ENCODE data around the gene KBTBD3.

The KBTBD3 gene, protein sequence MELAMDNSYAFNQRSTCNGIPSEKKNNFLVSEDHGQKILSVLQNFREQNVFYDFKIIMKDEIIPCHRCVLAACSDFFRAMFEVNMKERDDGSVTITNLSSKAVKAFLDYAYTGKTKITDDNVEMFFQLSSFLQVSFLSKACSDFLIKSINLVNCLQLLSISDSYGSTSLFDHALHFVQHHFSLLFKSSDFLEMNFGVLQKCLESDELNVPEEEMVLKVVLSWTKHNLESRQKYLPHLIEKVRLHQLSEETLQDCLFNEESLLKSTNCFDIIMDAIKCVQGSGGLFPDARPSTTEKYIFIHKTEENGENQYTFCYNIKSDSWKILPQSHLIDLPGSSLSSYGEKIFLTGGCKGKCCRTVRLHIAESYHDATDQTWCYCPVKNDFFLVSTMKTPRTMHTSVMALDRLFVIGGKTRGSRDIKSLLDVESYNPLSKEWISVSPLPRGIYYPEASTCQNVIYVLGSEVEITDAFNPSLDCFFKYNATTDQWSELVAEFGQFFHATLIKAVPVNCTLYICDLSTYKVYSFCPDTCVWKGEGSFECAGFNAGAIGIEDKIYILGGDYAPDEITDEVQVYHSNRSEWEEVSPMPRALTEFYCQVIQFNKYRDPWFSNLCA

DNA sequence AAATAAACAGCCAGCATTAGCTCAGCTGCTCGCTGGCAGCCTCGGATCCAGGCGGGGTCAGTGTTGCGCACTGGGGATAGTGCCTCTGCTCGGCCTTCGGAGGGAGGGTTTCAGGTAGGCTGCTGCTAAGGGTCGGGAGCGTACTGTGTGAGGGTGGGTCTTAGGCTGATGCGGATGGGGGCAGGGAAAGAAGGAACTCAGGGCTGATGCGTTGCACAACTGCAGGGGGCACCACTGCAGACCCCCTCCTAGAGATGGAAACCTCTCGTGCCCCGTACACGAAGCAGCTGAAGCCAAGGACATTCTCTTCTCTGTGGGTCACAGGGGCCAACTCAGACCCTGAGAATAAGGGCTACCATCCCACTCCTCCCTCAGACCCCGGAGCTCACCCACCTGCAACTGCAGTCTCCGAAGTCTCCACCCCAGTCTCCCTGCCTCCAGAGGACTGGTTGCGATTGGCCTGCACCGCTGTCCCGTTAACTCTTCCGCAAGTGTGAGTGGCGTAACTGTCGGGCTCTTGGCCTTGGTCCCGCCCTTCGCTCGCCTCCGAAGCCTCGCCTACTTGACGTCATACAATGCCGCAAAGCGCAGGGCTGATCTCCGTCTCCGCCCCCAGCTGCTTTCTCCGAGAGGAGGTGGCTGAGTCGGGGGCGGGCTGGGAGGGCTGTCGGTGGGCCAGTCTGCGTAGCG is at the start of gene KBTBD3:
Gene KBTBD3 (minus strand): TSS at position 429 of the 690 bp plus-strand sequence. CDS start 18,250 bp downstream, outside the sequence.
- DNase-seq (ENCODE audit: low read depth, low spot score): peak; percentile 95

DNA sequence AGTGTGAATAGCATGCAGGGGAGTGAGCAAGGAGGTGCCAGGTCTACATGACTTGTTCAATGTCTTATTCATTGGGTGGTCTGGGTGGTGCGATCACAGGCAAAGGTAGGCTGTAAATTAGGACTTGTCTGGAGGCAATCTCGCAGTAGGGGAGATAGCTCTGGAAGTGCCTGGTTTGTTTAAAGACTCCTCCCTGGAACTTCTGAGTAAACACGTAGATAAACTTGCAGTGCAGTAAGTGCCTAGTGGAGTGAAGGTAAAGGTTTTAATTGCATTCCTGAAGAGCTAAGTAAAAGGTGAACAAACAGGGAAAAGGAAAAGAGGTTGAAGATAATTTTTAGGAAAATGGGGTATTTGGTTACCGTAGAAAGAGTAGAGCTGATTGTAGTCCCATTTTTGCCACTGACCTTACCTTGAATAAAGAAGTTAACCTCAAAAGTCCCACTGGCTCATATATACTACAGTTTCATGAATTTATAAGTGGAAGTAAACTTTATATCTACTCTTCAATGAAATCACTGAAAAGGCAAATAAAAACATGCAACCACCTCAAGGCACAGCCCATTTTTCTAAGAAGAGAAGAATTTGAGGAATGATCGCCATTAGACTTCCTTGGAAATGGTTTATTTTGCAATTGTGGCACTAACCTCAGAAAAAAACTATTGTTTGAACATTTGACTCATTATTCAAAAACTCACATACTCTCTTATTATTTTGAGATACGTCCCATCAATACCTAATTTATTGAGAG is 44.6 kb upstream of the KBTBD3 start:
- no peak for DNase-seq (ENCODE audit: low read depth, low spot score)

DNA sequence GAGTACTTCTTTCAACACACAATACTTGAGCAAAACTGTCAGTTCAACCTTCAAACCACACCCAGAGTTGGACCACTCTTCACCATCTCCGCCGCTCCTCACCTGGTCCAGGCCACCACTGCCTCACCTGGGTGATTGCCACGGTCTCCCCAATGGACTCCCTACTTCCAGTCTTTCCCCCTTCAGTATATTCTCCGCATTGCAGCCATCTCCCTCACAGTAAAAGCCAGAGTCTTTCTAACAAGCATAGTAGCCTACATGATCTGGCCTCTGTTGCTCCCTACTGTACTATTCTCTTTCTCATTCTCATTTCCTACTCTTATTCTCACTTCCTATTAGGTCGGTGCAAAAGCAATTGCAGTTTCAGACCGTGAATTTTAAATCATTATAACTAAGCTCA is 28.8 kb upstream of the KBTBD3 start:
- no peak for DNase-seq (ENCODE audit: low read depth, low spot score)

DNA sequence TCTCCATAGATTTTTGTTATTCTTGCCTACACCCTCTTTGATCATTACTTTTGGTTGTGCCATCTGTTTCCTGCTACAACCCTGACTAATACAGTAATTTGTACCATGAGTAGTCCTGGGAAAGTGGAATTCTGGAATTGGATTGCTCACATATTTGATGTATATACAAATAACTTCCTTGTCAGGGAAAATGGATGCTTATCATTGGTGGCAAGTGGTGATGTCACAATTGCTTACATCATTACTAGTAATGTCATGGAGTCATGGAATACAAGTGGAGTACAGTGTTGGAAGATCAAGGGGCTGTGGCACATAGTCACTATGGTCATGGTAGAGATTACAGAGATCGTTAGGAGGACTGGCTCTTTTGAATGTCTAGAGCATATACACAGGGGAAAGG is 24.7 kb upstream of the KBTBD3 start:
- no peak for DNase-seq (ENCODE audit: low read depth, low spot score)

DNA sequence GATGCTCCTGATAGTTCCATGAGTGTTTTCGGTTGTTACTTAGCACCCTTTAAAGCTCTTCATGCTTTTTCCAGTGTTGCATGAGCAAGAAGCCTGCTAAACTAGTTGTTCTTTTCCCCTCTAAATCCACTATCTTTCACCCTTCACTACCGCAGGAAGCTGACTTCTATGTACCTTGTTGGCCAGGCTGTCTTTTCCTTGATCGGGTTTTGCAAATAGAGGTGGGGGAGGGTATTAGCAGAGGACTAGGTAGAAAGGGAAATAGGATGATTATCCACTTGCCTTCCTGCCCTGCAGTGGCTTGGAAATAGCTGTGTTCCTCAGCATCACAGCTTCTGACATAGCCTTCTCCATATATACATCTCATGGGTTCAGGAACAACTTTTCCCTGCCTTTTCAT is 24.2 kb upstream of the KBTBD3 start:
- no peak for DNase-seq (ENCODE audit: low read depth, low spot score)

DNA sequence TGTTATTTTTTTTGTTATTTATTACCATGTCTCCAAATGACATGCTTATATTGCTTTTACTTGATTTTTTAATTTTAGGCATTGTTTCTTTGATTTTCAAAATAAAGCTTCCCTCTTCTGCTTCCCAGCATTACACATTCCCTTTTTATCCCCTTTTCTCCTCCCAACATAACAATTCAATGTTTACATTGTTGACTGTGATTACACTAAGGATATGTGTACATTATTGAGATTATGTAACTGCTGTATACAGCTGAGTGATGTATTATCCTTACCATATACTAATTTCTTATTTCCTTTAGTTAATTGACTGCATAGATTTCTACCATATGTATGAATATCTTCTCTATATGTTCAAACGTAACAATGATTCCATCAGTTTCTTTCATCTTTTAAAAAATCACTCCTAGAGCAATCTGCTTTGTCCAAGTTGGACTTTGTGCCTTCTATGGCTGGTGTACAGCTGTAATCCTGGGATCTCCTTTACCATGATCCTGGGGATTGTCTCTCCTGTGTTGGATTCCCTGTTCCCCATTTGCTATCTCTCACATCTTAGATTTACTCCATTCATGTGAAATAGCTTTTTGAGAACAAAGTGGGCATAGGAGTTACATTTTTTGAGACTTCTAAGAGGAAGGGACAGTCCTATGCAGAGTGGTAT is 21.9 kb upstream of the KBTBD3 start:
- DNase-seq (ENCODE audit: low read depth, low spot score): no peak

DNA sequence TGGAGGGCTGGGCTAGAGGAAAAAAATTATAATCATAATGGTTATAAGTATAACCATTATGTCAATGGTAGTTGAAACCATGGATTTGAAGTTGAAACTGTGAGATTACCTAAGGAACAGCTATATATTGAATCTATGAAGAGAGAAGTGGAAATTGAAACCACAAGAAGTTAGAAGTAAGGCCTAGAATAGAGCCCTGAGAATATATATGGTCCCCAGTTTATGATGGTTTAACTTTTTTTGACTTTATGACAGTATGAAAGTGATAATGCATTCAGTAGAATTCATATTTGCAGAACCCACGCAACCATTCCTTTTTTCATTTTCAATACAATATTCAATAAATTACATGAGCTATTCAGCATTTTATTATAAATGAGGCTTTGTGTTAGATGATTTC is 15.3 kb upstream of the KBTBD3 start:
- no peak for DNase-seq (ENCODE audit: low read depth, low spot score)

DNA sequence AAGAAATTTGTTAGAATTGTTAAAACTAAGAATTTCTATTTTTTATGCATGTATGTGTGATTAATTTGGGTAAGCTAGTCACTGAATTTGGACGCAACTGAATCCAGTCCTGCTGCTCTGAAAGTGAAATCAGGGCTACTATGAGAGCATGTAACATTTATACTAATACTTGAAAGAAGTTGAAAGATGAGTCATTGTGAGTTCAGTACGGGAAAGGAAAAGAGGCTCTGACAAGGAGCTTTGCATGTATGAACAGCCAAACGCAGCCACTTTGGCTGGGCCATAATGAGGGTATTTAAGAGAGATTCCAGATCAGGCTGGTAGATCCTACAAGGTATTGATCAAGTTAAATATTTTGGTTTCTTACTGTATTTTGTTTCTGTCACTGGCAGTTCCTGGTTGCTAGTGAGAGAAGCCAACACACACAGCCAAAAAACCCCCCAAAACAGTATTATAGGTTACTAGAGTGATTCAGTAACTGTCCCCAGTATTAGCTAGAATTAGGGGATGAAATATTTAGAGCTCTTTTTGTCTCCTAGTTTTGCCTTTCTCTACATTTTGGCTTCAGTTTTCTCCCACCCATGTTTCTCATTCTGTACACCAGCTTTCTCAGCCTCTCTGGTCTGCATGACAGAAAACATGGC is 14.5 kb upstream of the KBTBD3 start:
- no peak for DNase-seq (ENCODE audit: low read depth, low spot score)

DNA sequence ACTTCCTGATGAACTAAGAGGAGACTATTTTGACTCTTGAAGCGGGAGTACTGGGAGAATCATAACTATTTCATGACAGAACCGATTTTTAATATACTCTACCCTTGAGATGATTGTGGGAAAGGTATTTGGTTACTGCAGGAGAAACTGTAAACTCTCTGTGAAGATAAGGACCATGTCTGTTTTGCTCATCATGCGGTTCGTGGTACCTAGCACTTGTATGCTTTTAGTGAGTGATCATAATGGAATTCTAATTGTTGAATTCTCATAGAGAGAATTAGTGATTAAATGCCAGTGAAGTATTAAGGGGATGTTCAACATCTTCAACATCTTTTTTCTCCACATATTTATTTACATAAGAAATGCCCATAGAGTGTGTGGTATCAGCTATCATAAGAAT is 11.7 kb upstream of the KBTBD3 start:
- DNase-seq (ENCODE audit: low read depth, low spot score): no peak

DNA sequence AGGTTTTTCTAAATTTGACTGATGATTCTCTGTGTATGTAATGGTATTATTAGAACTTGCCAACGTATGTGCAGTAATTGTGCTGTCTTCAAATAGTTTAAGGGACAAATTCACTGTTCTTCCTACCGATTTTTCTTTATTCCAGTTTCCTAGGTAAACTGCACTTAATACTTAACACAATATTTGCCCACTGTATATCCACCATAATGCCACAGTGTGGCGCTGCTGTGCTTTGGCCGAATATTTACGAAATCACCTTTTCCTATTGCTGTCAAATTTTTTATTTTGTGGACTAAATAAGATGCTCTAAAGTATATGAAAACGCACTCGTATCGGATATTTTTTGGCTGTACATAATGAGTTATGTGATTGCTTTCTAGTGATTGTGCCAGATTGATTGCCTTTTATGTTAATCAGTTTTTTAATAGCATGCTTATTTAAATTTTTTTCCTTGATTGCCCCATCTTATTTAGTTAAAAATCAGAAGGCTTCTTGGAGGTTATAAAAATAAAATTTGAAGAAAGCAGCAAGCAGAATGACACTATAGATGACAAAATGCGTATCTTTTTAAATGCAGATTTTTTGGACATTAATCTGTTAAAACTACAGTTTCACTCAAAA is 10.8 kb upstream of the KBTBD3 start:
- DNase-seq (ENCODE audit: low read depth, low spot score): no peak

DNA sequence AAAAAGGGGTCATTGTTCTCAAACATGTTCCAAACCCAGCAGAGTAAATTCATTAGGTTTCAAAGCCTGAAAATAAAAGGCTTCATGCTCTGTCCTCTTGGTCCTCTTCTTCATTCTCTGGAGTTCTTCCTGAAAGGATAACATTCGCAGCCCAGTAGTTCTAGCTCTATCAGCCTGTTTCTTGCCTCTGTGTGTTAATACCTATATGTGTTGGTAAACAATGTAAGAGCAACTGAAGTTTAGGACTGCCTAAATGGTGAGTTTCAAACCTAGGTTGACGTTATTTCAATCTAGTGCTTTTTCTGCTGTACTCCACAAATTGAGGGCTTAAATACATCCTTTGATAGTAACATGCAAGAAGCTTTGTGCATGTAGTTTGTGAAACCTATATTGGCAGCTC is 9.7 kb upstream of the KBTBD3 start:
- no peak for DNase-seq (ENCODE audit: low read depth, low spot score)

DNA sequence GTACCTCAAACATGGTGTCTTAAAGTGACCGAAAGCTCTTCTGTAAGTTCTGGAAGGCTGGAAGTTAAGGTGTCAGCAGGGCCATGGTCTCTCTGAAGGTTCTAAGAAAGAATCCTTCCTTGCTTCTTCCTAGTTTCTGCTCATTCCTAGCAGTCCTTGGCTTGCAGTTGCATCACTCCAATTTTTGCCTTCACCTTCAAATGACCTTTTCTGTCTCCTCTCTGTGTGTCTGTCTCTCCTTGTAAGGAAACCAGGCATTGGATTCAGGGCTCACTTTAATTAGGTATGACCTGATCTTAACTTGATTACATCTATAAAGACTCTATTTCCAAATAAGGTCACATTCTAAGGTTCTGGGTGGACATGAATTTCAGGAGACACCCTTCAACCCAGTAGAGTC is 9.0 kb upstream of the KBTBD3 start:
- no peak for DNase-seq (ENCODE audit: low read depth, low spot score)

DNA sequence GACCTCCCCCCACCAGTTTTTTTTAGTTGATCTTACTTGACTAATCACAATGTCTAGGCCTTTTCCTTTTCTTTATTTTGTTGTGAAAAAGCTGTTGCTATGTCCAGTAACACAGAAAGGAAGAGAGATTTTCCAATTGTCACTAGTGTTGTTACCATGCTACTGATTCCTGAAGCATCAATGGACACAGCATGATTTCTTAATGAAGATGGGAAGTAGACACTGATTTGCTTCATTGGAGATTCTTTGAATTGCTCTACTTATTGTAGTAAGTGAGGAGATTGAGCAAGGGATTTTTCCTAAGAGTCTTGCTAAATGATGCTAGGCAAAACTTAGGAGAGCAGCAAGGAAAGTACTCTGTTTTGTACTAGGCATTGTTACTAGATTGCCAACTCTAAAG is 4.9 kb upstream of the KBTBD3 start:
- no peak for DNase-seq (ENCODE audit: low read depth, low spot score)

DNA sequence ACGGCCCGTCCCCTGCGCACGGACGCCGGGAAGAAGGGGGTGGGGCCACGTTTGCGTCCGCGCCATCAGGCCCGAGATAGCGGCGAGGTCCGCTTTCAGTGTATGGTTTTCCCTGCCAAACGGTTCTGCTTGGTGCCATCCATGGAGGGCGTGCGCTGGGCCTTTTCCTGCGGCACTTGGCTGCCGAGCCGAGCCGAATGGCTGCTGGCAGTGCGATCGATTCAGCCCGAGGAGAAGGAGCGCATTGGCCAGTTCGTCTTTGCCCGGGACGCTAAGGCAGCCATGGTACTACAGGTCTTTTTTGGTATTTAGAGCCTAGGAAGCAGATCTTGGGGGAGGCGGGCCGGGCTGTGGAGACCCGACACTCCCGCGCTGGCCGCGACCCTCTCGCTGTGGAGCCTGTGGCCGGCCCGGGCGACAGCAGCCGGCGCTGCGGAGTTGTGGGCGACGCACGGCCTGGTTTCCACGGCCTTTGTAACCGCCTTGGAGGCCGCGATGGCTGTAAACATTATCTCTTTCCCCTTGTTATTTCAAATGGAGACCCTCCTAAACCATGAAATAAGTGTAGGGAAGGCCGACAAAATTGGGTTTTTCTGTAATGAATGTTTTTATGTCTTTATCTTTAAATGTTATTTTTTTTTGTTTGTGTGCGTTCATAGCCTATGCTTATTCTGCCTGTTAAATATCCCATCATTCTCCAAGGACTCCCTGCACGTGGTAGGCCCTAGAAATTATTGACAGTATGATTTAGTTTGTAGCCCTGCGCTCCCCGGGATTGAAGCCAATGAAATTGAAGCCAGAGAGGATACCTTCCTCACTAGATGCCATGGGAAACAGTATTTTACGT is 685 bp upstream of the KBTBD3 start, which contains the start of gene AASDHPPT:
Gene AASDHPPT (plus strand): TSS at position 54 of the 847 bp plus-strand sequence. CDS start 49 bp downstream, at position 103.
- DNase-seq (ENCODE audit: low read depth, low spot score): no peak

DNA sequence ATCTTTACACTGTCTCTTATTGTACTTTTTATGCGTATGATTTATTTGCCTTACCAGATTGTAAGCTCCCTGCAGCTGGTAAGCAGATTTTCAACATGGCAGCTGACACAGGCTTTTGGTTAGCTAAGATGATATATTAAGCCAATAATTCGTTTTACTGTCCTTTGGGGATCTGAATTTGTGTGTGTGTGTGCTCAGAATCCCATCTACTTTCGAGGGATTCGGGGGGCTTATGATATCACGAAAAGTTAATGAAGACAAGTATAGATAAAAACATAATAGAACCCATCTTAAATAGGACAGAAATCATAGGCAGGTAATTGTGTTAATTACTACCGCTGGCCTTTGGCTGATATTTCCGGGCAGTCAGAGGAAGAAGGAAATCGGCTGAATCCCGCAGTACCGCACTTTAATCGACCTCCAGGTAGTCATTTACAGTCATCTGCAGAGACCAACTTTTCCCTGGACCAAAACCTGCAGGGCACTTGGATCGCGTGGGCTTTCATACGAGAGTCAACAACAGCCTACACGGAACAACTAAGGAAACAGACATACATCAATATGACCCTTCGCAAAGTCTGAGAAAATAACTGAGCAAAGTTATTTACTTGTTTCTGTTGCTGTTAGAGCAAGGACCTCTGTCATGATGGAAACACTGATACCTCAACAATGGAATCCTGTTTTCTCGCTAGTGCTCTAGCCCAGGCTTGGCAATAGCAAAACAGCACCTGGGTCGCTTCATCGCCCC is 802 bp downstream of the KBTBD3 start:
- DNase-seq (ENCODE audit: low read depth, low spot score): no peak

DNA sequence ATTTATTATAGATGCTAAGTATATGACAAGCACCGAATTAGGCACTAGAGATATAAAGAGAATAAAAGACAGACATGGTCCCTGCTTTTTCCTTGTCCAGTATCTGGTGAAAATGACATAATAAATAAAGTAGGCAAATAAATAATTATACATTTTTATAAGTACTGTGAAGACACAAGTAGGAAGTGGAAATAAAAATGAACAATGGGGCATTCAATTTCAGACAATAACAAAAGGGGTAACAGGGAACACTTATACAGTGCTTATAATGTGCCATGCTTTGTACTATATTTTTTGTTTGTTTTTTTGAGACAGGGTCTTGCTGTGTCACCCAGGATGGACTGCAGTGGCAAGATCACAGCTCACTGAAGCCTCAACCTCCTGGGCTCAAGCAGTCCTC is 4.3 kb downstream of the KBTBD3 start:
- no peak for DNase-seq (ENCODE audit: low read depth, low spot score)

DNA sequence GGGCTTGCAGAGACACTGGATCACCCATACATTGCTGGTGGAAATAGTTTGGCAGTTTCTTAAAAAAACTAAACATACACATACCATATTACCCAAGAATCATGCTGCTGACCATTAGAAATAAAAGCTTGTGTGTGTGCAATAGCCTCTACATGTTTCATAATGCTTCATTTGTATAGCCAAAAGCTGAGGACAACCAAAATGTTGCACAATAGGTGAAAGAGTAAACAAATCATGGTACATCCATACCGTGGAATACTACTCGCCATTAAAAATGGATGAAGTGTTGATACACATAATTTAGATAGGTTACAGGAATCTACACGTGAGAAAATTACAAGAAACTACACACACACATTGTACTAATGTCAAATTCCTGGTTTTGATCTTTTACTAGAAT is 6.5 kb downstream of the KBTBD3 start:
- no peak for DNase-seq (ENCODE audit: low read depth, low spot score)

DNA sequence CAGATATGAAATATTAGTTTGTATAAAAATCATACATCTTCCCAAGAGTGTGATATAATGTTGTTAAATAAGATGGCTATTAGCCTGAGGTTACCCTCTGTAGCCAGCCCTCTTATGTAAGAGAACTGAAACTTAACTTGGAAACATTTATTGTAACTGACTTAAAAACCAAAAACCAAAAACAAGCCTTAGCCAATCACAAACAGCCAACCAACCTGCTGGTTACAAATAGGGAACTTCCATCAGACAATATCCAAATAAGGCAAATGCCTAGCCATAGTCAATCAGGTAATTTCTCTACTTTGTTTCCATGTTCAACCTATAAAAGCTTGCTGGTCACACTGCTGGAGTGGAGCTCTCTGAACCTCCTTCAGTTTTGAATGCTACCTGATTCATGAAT is 14.1 kb downstream of the KBTBD3 start:
- DNase-seq (ENCODE audit: low read depth, low spot score): no peak

All from activated CD4-positive, CD25-positive, alpha-beta regulatory T cell treated with anti-CD3 and anti-CD28 coated beads, Interleukin-2, amount 50 U/mL, for 16 hours (primary cell).